OCI-LY1 (cell line): ENCODE data around the gene FAN1.

ENCODE experiments used
- CTCF ChIP-seq: fragments of 200-600 bp; sonication (generic), shearing (Covaris generic); IDR thresholded peaks from 2 replicates; pipeline ENCODE4 v1.5.1; 2017; ENCODE audit warnings: mild to moderate bottlenecking, antibody characterized with exemption, low read length, moderate library complexity, mixed read lengths
- EZH2 ChIP-seq: fragments of 200-600 bp; sonication (generic), shearing (Covaris generic); IDR thresholded peaks from 2 replicates; pipeline ENCODE4 v1.8.0; 2017; ENCODE audit warnings: borderline replicate concordance, mixed run types, mild to moderate bottlenecking, antibody characterized with exemption, low read length, moderate library complexity, mixed read lengths

- TF ChIP-seq CTCF (no peak), EZH2 (no peak)
These were observed 19.7 kb downstream of the FAN1 start for GRCh38 chr15:30923429-30923828.
